ENCODE results near the gene ARPC1B.
"Not testable (repeated sequence)": the region's sequence is repeated elsewhere in the genome, so short reads cannot be mapped to it uniquely, and the experiment has no call there.

The ARPC1B gene

GRCh38 chr7:99384523-99384922 lies 10.0 kb downstream of the ARPC1B start:
- Mint-ChIP-seq H3K4me1 (peaks cover 6% of the 10 kb centered on the region), H3K36me3 (ENCODE audit: low read depth) (no peaks in the 10 kb centered on the region), H3K27ac (no peak overlapping the region), H3K9me3 (no peaks in the 10 kb centered on the region), H3K4me3 (no peak overlapping the region), H3K27me3 (ENCODE audit: low read depth) (peaks cover 3% of the 10 kb centered on the region)
- no peak for TF ChIP-seq CTCF (IDR thresholded peaks at IDR 0.05; ENCODE audit: unreplicated experiment in 3 of 3)

- H3K4me3 Mint-ChIP-seq = no peak overlapping the region
- H3K9me3 Mint-ChIP-seq = no peaks in the 10 kb centered on the region
- no peak for TF ChIP-seq CTCF (IDR thresholded peaks at IDR 0.05; ENCODE audit: unreplicated experiment in 3 of 3)
- peaks cover 3% of the 10 kb centered on the region for H3K27me3 Mint-ChIP-seq (ENCODE audit: low read depth)
- H3K36me3 Mint-ChIP-seq (ENCODE audit: low read depth) = no peaks in the 10 kb centered on the region
- H3K4me1 Mint-ChIP-seq = no peaks in the 10 kb centered on the region
- H3K27ac Mint-ChIP-seq = no peak overlapping the region
These were observed 11.0 kb downstream of the ARPC1B start for GRCh38 chr7:99385564-99385963.

- TF ChIP-seq CTCF (IDR thresholded peaks at IDR 0.05; ENCODE audit: unreplicated experiment in 3 of 3) = no peak
- Mint-ChIP-seq H3K27me3 (ENCODE audit: low read depth) (peaks cover 3% of the 10 kb centered on the region), H3K4me3 (no peak overlapping the region), H3K36me3 (ENCODE audit: low read depth) (no peaks in the 10 kb centered on the region), H3K9me3 (no peaks in the 10 kb centered on the region), H3K27ac (no peak overlapping the region), H3K4me1 (no peaks in the 10 kb centered on the region)
These were observed 12.2 kb downstream of the ARPC1B start for GRCh38 chr7:99386584-99387238.

- H3K27me3 Mint-ChIP-seq (ENCODE audit: low read depth); H3K4me1 Mint-ChIP-seq; H3K27ac Mint-ChIP-seq; H3K36me3 Mint-ChIP-seq (ENCODE audit: low read depth); H3K4me3 Mint-ChIP-seq; H3K9me3 Mint-ChIP-seq: not testable (repeated sequence)
These were observed 12.7 kb downstream of the ARPC1B start for GRCh38 chr7:99387239-99387635.

GRCh38 chr7:99387912-99388311 lies 13.4 kb downstream of the ARPC1B start:
- no peak overlapping the region for H3K4me3 Mint-ChIP-seq
- peaks cover 3% of the 10 kb centered on the region for H3K27me3 Mint-ChIP-seq (ENCODE audit: low read depth)
- H3K36me3 Mint-ChIP-seq (ENCODE audit: low read depth) = no peaks in the 10 kb centered on the region
- no peak for TF ChIP-seq CTCF (IDR thresholded peaks at IDR 0.05; ENCODE audit: unreplicated experiment in 3 of 3)
- H3K27ac Mint-ChIP-seq = no peak overlapping the region
- no peaks in the 10 kb centered on the region for H3K9me3 Mint-ChIP-seq
- no peaks in the 10 kb centered on the region for H3K4me1 Mint-ChIP-seq

GRCh38 chr7:99389772-99390171 lies 15.2 kb downstream of the ARPC1B start:
- Mint-ChIP-seq H3K9me3 (no peaks in the 10 kb centered on the region), H3K27me3 (ENCODE audit: low read depth) (no peaks in the 10 kb centered on the region), H3K4me1 (peaks cover 10% of the 10 kb centered on the region), H3K4me3 (no peak overlapping the region), H3K27ac (no peak overlapping the region), H3K36me3 (ENCODE audit: low read depth) (no peaks in the 10 kb centered on the region)
- TF ChIP-seq CTCF (IDR thresholded peaks at IDR 0.05; ENCODE audit: unreplicated experiment in 3 of 3) = no peak
